Kidney tubule cell (primary cell): ENCODE results near the gene CYP24A1.

Experiments
- DNase-seq: peaks from one replicate; pipeline ENCODE4 v3.0.0-alpha.2; 2018; ENCODE audit warnings: low spot score

The CYP24A1 gene

GRCh38 chr20:54173653-54174456 is at the start of gene CYP24A1:
Gene CYP24A1, minus strand, starts transcription at chr20:54173986. Its CDS starts 407 bp downstream, at chr20:54173579.
- peak; percentile 48 for DNase-seq

DNA sequence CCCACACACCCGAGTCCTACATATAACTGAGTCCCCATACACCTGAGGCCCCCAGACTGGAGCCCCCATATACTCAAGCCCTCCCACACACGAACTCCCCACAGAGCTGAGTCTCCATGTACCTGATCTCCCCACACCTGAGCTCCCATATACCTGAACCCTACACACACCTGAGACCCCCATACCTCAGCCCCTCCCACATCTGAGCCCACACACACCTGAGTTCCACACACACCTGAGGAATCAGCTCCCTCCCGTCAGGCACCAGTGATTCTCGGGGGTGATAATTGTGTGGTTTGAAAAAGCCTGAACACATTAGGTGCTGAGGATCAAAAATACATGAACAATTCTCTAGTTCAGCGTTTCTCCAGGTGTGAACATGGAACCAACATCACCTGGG is 49.5 kb upstream of the CYP24A1 start:
- no peak for DNase-seq

DNA sequence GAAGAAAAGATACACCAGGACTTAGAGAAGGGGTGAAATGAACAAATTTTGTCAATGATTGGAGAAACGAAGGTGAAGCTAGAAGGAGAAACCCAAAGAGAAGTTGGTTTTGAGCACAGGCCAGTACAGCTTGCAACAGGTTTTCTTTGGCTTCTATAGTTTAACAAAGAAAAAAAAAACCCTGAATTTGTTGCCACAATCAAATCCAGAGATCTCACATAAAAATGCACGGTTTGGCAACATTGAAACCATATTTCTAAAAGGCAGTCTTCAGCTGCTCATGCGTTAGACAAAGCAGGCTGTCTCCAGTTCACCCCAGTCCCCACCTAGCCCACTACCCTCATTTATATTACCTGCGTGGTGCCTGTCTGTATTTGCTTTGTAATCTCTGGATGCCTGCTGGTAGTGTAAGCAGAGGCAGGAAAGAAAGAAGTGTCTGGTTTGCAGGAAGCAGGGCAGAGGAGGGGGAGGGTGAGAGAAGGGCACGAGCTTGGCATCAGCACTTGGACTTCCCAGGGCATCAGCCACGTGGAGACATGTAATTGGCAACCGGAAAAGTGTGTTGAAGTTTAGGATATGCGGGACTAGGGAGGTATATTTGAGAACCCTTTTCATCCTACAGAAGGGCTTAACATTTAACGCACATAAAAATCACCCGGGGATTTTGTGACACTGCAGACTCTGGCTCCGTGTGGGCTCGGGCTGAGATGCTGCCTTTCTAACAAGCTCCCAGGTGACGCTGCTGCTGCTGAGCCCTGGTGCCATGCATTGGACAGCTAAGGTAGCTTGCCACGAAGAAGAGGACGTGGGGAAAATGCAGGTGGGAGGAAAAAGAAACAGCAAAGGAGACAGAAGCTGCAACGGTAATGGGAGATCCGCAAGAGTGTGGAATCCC is 48.5 kb upstream of the CYP24A1 start:
- no peak for DNase-seq

DNA sequence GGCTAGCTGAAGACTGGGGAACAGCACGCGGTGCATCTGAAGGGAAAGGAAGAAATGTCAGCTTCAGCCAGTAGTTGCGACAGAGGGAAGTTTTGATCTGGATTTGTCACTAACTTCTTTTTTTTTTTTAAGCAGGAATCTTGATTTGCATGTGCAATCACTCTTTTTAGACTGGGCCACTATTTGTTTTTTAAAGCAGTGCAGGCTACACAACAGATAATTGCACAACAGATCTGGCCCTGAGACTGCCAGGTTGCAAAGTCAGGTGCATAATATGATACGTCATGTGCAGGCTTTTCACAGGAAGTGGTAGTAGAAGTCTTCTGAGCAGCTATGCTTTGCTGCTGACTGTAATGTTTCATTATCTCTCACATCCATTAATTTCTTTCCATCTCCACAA is 47.6 kb upstream of the CYP24A1 start:
- peak; percentile 22 for DNase-seq

GRCh38 chr20:54220722-54221121 is 46.9 kb upstream of the CYP24A1 start:
- no peak for DNase-seq

- DNase-seq = peak; percentile 52
These were observed 46.1 kb upstream of the CYP24A1 start for GRCh38 chr20:54219751-54220426.

DNA sequence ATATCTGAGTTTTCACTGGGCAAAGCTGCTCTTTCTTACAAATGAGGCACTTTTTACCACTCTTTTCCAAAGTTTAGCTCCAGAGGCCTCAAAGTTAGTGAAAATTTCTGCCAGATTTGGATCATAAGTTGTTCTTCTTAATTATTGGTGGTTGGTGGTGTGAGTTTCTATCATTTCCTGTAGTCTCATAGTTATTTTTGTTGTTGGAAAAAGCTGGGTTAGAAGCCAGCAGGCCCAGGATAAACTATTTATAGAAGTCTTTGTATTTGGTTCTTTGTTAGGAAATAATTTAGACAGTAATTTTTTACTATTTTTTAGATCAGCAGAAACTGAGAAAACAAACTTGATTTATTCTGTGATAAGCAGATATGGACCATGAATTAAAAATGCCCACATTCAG is 44.7 kb upstream of the CYP24A1 start:
- no peak for DNase-seq

DNA sequence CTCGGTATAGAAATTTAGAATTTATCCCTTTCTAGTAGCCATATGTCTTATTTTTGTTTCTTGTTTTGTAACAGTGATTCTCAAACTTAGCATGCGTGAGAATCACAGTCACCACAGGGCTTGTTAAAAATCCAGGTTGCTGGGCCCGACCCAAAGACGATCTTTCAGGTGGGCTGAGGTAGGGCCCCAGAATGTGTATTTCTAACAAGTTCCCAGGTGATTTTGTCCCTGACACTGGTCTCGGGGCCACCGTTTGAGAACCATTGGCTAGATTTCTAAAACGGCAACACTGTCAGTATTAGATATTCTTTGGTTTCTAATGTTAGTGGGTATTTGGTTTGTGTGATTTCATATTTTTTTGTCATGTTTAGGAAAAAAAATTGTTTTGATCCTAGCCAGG is 44.0 kb upstream of the CYP24A1 start:
- no peak for DNase-seq

DNA sequence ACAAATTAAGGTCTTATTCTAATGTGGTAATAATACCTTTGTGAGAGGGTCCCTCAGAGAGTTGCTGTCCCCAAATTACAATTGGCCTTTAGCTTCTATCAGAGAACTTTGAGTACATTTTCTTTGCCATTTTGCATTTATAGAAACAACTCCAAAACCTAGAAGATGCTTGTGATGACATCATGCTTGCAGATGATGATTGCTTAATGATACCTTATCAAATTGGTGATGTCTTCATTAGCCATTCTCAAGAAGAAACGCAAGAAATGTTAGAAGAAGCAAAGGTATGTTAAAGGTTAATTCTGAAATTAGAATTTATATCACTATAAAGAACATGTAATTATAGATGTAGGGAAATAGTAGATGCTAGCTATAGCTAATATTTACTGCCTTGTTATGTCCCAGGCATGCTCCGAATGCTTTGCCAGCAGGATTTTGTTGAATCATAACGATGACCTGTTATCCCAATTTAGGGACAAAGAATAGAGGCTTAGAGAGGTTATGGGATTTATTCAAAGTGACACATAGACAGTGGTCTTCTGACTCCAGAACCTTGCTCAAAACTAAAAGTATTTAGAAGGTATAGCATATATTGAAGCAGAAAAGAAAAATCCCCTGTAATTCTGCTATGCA is 41.5 kb upstream of the CYP24A1 start:
- DNase-seq = no peak

DNA sequence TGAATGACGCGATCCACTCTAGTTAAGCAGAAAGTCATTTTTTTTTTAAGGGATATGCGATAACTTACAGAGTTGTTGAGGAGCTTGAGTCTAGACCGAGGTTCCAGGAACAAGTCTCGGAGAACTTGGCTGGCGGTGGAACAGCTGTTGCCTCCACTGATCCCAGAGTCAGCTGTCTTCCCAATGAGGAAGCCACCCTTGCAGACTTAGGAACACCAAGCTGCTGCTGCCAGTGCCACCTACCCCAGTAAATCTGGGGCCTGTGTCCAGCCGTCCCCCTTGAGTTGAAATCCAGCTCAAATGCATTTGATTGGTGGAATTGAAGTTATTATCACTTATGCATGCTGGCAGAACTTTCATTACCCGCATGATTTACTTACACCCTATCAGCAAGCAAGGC is 40.8 kb upstream of the CYP24A1 start:
- DNase-seq = no peak

DNA sequence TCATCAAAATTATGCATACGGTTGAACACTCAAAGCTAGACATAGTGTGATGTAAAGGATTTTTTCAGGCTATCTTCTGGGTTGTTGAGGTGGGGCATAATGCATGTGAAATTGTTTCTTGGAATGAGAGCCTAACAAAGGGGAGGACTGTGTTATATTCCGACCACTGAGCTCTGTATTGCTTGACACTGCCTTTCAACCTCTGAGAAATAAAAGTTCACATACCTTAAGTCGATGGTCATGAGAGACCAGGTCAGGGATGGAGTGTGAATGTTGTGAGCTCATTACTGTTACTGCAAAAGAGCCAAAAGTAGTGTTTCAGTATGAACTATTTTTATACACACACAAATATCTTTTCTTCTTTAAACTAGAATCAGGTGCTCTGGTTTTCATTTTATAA is 39.1 kb upstream of the CYP24A1 start:
- no peak for DNase-seq

DNA sequence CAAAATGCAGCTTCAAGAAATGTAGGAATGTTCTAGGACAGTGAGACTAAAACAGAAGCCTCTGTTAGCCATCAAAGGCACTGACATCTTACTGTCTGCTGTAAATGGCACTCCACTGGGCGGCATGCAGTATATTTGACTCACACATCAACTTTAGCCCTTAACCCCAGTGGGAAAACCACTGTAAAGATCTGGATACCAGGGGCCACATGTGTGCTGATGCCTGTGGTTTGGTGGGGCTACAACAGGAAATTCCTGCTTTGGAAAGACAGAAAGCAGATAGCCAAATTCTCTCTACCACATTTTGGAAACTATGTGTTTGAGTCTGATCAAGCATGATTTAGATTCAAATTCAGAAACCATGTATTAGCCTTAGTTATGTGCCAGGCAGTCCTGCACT is 38.4 kb upstream of the CYP24A1 start:
- no peak for DNase-seq

DNA sequence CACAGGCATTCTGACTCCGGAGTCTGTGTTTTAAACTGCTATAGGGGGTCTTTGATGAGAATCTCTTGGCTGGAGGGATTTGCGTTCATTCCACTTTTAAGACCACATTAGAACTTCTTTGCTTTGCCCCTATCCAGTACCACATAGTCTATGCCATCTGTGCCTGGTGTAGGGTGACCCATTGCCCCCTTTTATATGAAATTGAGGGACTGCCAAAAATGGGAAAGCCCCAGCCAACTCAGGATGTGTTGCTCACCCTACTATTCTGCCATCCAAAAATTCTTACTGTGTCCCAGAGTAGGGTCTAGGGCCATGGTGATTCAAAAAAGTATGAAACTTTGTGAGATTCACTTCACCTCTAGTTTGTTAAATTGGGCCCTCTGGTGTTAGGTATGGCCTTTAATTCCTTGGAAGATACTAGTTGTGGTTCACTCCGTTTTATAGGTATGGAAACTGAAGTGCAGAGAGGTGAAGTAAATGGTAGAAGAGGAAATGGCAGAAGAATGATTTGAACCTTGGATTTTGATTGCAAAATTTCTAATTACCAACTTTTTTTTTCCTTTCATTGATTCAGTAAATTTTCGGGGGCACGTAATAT is 35.5 kb upstream of the CYP24A1 start:
- DNase-seq = no peak

DNA sequence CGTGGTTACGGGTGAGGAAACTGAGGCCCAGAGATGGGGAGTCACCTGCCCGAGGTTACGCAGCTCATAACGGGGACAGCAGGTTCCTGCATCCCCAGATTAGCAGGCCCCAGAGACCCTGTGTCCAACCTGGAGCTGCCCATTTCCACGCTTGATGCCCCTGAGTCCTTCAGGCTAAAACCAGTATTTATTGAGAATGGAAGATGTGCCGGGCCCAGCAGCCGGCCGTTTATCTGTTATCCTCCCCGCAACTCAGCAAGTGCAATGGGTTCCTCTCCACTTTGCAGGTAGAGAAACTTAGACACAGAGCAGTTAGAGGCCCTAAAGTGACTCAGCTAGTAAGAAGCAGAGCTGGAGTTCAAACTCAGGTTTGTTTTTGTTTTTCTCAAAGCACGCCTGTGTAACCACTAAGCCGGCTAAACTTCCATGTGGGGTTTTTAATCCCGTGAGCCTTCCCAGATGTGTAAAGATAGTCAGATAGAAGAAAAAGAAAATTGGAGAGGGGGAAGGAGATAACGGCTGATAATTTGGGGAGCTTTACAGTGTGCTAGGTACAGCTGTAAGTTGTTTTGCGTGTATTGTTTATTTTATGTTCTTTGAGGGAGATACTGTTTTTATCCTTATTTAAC is 34.9 kb upstream of the CYP24A1 start:
- peak; percentile 54 for DNase-seq

DNA sequence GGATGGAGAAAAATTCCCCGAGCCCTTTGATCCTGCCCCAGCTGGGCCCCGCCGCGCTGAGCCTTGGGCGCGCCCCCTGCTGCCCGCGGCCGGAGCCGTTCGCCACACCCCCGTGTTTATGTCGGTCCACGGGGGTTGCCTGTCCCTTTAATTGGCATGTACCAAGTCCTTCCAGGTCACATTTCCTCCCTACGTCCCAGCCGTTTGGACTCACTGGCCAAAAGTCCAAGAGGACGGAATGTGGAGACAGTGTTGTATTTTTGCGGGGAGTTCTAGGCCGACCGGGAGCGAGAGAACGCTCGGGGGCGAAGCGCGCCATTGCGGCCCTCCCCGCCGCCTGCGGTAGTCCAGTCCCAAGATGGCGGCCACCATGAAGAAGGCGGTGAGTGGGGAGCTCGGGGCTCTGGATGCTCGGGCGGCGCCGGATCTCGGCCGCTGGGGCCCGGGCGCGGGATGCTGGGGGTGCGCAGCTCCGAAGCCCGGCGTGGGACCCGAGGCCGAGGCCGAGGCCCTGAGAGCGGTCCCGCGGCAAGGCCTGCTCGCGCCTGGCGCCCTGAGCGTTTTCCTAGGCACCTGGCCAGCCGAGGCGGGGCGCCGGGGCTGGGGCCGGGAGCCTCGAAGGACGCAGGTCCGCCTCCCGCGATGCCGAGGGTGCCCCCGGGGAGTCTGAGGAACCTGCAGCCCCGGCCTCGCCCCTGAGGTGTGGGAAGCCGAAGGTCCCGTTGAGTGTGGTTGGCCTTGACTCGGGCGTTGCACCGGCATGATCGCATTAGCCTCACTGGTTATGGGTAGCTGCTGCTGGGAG is 34.2 kb upstream of the CYP24A1 start, which contains the start of gene PFDN4:
Gene PFDN4, plus strand, starts transcription at position 345 of the 805 bp plus-strand sequence. Its CDS starts 14 bp downstream, at position 359.
- DNase-seq = peak; percentile 88

GRCh38 chr20:54207053-54207742 is 33.4 kb upstream of the CYP24A1 start:
- no peak for DNase-seq

DNA sequence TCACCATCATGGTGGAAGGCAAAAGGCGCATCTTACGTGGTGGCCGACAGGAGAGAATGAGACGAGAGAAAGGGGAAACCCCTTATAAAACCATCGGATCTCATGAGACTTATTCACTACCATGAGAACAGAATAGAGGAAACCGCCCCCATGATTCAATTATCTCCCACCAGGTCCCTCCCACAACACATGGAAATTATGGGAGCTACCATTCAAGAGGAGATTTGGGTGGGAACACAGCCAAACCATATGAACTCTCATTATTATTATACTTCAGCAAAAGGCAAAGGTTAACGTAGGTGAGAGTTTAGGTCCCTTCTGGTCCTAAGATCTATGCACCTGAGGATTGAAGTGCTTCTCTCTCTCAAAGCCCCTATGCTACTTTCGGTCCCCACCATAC is 31.7 kb upstream of the CYP24A1 start:
- no peak for DNase-seq

DNA sequence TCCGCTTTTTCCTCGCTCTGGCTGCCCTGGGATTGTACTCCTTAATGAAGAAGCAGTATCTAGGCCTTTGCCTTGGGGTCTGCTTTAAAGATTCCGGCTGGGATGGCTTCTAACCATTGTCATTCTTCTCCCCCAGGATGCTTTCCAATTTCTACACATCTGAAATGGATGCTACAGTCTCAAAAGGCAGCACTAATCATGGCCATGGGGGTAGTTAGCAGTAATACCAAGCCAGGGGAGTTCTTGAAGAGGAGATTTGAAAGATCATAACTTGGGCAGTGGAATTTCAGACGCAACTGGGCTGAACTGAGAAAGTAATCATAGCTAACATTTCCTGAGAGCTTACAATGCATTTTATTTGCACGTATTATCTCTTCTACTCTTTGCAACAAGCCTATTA is 30.7 kb upstream of the CYP24A1 start:
- no peak for DNase-seq

DNA sequence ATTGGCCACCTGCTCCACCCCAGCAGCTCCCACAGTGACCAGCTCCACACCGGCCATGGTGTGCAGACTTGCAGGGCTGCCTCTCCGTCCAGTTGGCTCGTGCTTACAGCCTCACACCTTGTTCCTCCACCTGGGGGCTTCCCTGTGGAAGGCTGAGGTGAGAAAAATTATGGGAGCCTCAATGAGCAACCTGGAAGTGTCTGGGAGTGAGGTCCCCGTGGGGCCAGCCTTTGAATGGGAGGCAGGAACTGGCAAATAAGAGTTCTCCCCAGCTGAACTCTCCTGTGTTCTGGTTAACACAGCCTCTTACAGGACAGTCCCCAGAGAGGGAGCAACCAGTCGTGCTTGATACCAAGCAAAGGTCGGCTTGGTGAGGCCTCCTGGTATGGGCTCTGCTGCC is 30.3 kb upstream of the CYP24A1 start:
- no peak for DNase-seq

- no peak for DNase-seq
These were observed 29.5 kb upstream of the CYP24A1 start for GRCh38 chr20:54203281-54203680.
